ENCODE data around the gene GCC2.

The GCC2 gene

GRCh38 chr2:108407864-108408729 is 40.9 kb upstream of the GCC2 start:
- peak; percentile 35 for DNase-seq (ENCODE audit: low read depth)
- H3K4me3 ChIP-seq (ENCODE audit: low read depth, low read length), result no peak overlapping the region
- no peak for TF ChIP-seq CTCF (conservative IDR thresholded peaks at IDR 0.05; ENCODE audit: low read depth, low read length)

GRCh38 chr2:108409768-108410167 is 39.2 kb upstream of the GCC2 start:
- no peak for TF ChIP-seq CTCF (conservative IDR thresholded peaks at IDR 0.05; ENCODE audit: low read depth, low read length)
- peak; percentile 75 for DNase-seq (ENCODE audit: low read depth)
- H3K4me3 ChIP-seq (ENCODE audit: low read depth, low read length), result no peak overlapping the region

GRCh38 chr2:108412995-108413710 is 35.9 kb upstream of the GCC2 start:
- peak; percentile 95 for DNase-seq (ENCODE audit: low read depth)
- no peak overlapping the region for H3K4me3 ChIP-seq (ENCODE audit: low read depth, low read length)
- TF ChIP-seq CTCF (conservative IDR thresholded peaks at IDR 0.05; ENCODE audit: low read depth, low read length), result no peak

- DNase-seq (ENCODE audit: low read depth), result peak; percentile 26
- H3K4me3 ChIP-seq (ENCODE audit: low read depth, low read length), result no peak overlapping the region
- TF ChIP-seq CTCF (conservative IDR thresholded peaks at IDR 0.05; ENCODE audit: low read depth, low read length), result no peak
Measured at GRCh38 chr2:108413711-108414095, 35.3 kb upstream of the GCC2 start.

- no peak overlapping the region for H3K4me3 ChIP-seq (ENCODE audit: low read depth, low read length)
- DNase-seq (ENCODE audit: low read depth), result no peak
- TF ChIP-seq CTCF (conservative IDR thresholded peaks at IDR 0.05; ENCODE audit: low read depth, low read length), result no peak
Measured at GRCh38 chr2:108414256-108414876, 34.6 kb upstream of the GCC2 start.

- DNase-seq (ENCODE audit: low read depth), result no peak
- H3K4me3 ChIP-seq (ENCODE audit: low read depth, low read length), result no peak overlapping the region
- TF ChIP-seq CTCF (conservative IDR thresholded peaks at IDR 0.05; ENCODE audit: low read depth, low read length), result no peak
Measured at GRCh38 chr2:108414945-108415344, 34.1 kb upstream of the GCC2 start.
